ENCODE data around the gene CAVIN2.
"Not testable (repeated sequence)": the region's sequence is repeated elsewhere in the genome, so short reads cannot be mapped to it uniquely, and the experiment has no call there.

CAVIN2 gene

GRCh38 chr2:191786694-191787093 lies 60.2 kb downstream of the CAVIN2 start:
- no peak for TF ChIP-seq CTCF (IDR thresholded peaks at IDR 0.05; ENCODE audit: borderline replicate concordance, control extremely low read depth, extremely low read depth, insufficient read depth, missing control alignments)
- DNase-seq (ENCODE audit: low spot score) = no peak
- in situ Hi-C loops (cut with MboI; ENCODE audit: low sequenced_read_pairs, unreplicated experiment) = no loop called here

GRCh38 chr2:191785651-191786050 lies 61.2 kb downstream of the CAVIN2 start:
- in situ Hi-C loops (cut with MboI; ENCODE audit: low sequenced_read_pairs, unreplicated experiment); DNase-seq (ENCODE audit: low spot score): not testable (repeated sequence)
